OCI-LY3 (cell line): Measurements from ENCODE around the gene PGA4.
"Not testable (repeated sequence)": the region's sequence is repeated elsewhere in the genome, so short reads cannot be mapped to it uniquely, and the experiment has no call there.

Source experiments
- H2AFZ ChIP-seq: fragments of 200-600, 300-600 bp; shearing (Covaris generic); 2 replicates; pipeline ENCODE4 v1.6.0; 2014; ENCODE audit warnings: antibody characterized with exemption, low read depth, low read length
- H3K27ac ChIP-seq: fragments of 200-600, 300-600 bp; sonication (generic); 2 replicates; pipeline ENCODE4 v1.5.1; 2014; ENCODE audit warnings: mild to moderate bottlenecking, low read length, moderate library complexity, mixed read lengths
- H3K27me3 ChIP-seq: fragments of 200-600, 300-600 bp; sonication (generic); 2 replicates; pipeline ENCODE4 v1.6.1; 2014; ENCODE audit warnings: low read depth, low read length, mixed read lengths
- H3K36me3 ChIP-seq: fragments of 200-600, 300-600 bp; sonication (generic); replicated peaks from 2 replicates; pipeline ENCODE3; 2014; ENCODE audit warnings: low read depth, low read length, mixed read lengths
- H3K4me1 ChIP-seq: fragments of 300-600, 200-600 bp; sonication (generic); 2 replicates; pipeline ENCODE4 v1.6.1; 2014; ENCODE audit warnings: low read length, mixed read lengths
- H3K4me2 ChIP-seq: fragments of 200-600, 300-600 bp; sonication (generic); 2 replicates; pipeline ENCODE4 v1.6.1; 2014; ENCODE audit warnings: low read length, mixed read lengths
- H3K4me3 ChIP-seq: fragments of 300-600, 200-600 bp; sonication (generic); 2 replicates; pipeline ENCODE4 v1.5.1; 2014; ENCODE audit warnings: antibody characterized with exemption, mild to moderate bottlenecking, low read length, moderate library complexity
- H3K79me2 ChIP-seq: fragments of 300-600, 200-600 bp; shearing (Covaris generic); 2 replicates; pipeline ENCODE4 v1.6.1; 2014; ENCODE audit warnings: mild to moderate bottlenecking, low read length, mixed read lengths
- H3K9ac ChIP-seq: fragments of 300-600, 200-600 bp; shearing (Covaris generic); 2 replicates; pipeline ENCODE4 v1.6.0; 2014; ENCODE audit warnings: mild to moderate bottlenecking, low read length, moderate library complexity
- H3K9me3 ChIP-seq: fragments of 200-600, 300-600 bp; shearing (Covaris generic); 2 replicates; pipeline ENCODE4 v1.6.1; 2014; ENCODE audit warnings: low read length, mixed read lengths; ENCODE audit not compliant: insufficient read depth
- H4K20me1 ChIP-seq: fragments of 200-600, 300-600 bp; sonication (generic); 2 replicates; pipeline ENCODE4 v1.6.1; 2016; ENCODE audit warnings: low read length, mixed read lengths; ENCODE audit not compliant: insufficient read depth
- EZH2phosphoT487 ChIP-seq: fragments of 200-600 bp; shearing (Covaris generic); IDR thresholded peaks from 2 replicates; pipeline ENCODE4 v1.6.1; 2018; ENCODE audit warnings: antibody characterized with exemption, mixed run types, low read depth
- TF ChIP-seq, protein P1 (sequence below): fragments of 200-600, 300-600 bp; sonication (generic); IDR thresholded peaks from 2 replicates; pipeline ENCODE4 v1.5.1; 2014; ENCODE audit warnings: antibody characterized with exemption, low read length, low read depth

The PGA4 gene

DNA sequence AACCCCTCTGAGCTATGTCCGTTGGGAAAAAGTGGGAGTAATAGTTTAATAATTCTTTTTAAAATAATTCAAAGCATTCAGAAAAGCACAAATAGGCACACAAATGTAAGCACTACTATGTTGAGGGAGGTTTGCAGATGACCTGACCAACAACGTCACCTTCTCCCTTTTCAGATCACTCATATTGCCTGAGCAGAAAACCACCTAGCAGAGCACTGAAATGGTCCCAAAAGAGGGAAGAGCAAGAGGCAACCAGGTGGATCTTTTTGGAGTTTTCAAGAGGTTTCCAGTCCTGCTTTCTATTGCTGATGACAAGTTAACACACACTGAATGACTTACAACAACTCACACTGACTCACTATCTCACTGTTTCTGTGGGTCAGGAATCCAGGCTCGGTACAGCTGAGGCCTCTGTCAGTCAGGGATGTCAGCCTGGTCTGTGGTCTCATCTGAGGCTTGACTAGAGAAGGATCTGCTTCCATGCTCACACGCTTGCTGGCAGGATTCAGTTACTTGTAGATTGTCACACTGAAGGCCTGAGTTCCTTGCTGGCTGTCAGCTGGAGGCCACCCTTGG, 23.1 kb upstream of the PGA4 start:
- no peak overlapping the region for H2AFZ ChIP-seq
- no peaks in the 10 kb centered on the region for H3K4me1 ChIP-seq
- no peaks in the 10 kb centered on the region for H3K36me3 ChIP-seq
- H3K9ac ChIP-seq, result no peak overlapping the region
- no peak overlapping the region for H3K4me2 ChIP-seq
- no peaks in the 10 kb centered on the region for H3K9me3 ChIP-seq
- no peak overlapping the region for H3K4me3 ChIP-seq
- H4K20me1 ChIP-seq, result no peaks in the 10 kb centered on the region
- TF ChIP-seq, protein P1, sequence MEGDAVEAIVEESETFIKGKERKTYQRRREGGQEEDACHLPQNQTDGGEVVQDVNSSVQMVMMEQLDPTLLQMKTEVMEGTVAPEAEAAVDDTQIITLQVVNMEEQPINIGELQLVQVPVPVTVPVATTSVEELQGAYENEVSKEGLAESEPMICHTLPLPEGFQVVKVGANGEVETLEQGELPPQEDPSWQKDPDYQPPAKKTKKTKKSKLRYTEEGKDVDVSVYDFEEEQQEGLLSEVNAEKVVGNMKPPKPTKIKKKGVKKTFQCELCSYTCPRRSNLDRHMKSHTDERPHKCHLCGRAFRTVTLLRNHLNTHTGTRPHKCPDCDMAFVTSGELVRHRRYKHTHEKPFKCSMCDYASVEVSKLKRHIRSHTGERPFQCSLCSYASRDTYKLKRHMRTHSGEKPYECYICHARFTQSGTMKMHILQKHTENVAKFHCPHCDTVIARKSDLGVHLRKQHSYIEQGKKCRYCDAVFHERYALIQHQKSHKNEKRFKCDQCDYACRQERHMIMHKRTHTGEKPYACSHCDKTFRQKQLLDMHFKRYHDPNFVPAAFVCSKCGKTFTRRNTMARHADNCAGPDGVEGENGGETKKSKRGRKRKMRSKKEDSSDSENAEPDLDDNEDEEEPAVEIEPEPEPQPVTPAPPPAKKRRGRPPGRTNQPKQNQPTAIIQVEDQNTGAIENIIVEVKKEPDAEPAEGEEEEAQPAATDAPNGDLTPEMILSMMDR, result no peak
- no peak for TF ChIP-seq EZH2phosphoT487
- no peaks in the 10 kb centered on the region for H3K79me2 ChIP-seq
- H3K27me3 ChIP-seq, result peaks cover 13% of the 10 kb centered on the region
- no peak overlapping the region for H3K27ac ChIP-seq

DNA sequence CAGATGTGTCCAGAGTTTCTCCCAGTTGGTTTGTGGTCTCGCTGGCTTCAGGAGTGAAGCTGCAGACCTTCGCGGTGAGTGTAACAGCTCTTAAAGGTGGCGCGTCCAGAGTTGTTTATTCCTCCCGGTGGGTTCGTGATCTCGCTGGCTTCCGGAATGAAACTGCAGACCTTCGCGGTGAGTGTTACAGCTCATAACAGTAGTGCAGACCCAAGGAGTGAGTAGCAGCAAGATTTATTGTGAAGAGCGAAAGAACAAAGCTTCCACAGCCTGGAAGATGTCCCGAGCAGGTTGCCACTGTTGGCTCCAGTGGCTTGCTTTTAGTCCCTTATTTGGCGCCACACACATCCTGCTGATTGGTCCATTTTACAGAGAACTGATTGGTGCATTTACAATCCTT, 20.7 kb upstream of the PGA4 start:
- no peak overlapping the region for H3K27ac ChIP-seq
- no peak overlapping the region for H2AFZ ChIP-seq
- no peak overlapping the region for H3K4me3 ChIP-seq
- no peaks in the 10 kb centered on the region for H3K79me2 ChIP-seq
- TF ChIP-seq, protein P1, result no peak
- no peak for TF ChIP-seq EZH2phosphoT487
- H3K4me2 ChIP-seq, result no peak overlapping the region
- H3K9ac ChIP-seq, result no peak overlapping the region
- H3K9me3 ChIP-seq, result no peaks in the 10 kb centered on the region
- no peaks in the 10 kb centered on the region for H4K20me1 ChIP-seq
- H3K4me1 ChIP-seq, result no peaks in the 10 kb centered on the region
- no peaks in the 10 kb centered on the region for H3K36me3 ChIP-seq
- peaks cover 5% of the 10 kb centered on the region; the same call in 1 of the 2 replicates for H3K27me3 ChIP-seq

DNA sequence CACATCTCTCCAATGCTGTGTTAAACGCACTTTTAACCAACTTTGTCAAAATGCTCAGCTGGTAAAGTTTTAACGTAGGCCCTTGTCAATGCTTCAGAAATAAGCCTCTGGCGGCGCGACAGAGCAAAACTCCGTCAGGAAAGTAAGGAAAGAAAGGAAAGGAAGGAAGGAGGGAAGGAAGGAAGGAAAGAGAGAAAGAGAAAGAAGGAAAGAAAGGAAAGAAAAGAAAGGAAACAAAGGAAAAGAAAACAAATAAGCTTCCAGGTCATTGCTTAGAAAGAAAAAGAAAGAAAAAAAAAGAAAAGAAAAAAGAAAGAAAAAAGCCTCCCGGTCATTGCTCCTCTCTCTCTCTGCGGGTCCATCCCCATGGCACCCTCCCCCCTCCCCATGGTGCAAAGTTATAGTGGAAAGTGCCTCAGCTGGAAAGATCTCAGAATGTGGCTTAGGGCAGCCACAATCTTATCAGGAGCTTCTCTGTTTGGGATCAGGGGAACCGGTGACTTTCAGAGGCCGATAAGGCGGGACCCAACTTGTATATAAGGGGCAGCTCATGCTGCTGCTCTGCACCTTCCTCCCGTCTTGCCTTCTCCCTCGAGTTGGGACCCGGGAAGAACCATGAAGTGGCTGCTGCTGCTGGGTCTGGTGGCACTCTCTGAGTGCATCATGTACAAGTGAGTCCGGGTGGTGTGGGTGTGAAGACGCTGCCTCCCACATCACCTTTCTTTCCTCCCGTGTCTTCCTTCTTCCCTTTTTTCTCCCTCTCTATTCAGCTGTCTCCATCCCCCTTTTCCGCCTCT, 19.0 kb upstream of the PGA4 start, which contains the start of gene PGA3:
Gene PGA3, plus strand, starts transcription at position 566 of the 797 bp plus-strand sequence. Its CDS starts 50 bp downstream, at position 616.
- not testable (repeated sequence) for H3K9me3 ChIP-seq, H3K4me2 ChIP-seq, H3K27ac ChIP-seq, H3K36me3 ChIP-seq, H2AFZ ChIP-seq, H3K27me3 ChIP-seq, H3K4me3 ChIP-seq, H3K4me1 ChIP-seq, H3K79me2 ChIP-seq, H4K20me1 ChIP-seq, H3K9ac ChIP-seq

DNA sequence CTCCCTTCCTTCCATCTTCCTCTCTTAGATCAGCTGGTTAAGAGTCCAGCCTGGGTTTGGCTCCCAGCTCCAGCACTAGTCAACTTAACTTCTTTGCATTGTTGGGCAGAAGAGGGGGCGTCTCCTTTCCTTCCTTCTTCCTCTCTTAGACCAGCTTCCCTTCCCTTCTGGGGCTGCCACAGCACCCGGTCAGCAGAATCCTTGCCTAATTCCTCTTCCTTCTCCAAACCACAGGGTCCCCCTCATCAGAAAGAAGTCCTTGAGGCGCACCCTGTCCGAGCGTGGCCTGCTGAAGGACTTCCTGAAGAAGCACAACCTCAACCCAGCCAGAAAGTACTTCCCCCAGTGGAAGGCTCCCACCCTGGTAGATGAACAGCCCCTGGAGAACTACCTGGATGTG, 18.3 kb upstream of the PGA4 start:
- H3K4me2 ChIP-seq, H2AFZ ChIP-seq, H3K9ac ChIP-seq, H3K9me3 ChIP-seq, H3K4me1 ChIP-seq, H3K4me3 ChIP-seq, H3K27ac ChIP-seq, H3K79me2 ChIP-seq, H4K20me1 ChIP-seq, H3K27me3 ChIP-seq, H3K36me3 ChIP-seq: not testable (repeated sequence)

DNA sequence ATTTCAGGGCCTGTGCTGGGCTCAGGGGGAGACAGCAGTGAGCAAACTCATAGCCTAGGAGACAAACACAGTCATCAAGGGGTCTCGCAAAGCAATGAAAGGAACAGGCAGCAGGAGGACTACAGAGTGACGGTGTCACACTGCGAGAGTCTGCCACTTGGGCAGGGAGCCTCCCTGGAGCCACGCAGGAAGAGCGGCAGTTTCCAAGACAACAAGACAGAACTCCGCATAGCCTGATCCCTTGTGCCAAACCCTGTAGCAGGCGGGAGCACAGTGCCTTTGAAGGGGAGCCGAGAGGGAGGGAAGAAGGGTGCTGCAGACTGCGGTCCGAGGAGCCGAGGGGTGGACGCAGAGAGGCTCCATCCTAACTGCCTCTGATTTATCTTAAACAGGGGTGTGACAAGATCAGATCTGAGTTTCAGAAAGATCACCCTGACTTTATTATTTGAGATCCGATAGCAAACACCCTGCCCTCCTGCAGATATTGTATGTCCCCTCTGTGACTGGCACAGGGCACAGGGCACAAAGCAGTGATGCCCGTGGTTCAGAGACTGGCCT, 17.6 kb upstream of the PGA4 start:
- H3K4me3 ChIP-seq, H3K27ac ChIP-seq, H3K27me3 ChIP-seq, H3K9me3 ChIP-seq, H3K36me3 ChIP-seq, H3K79me2 ChIP-seq, H3K4me1 ChIP-seq, H3K9ac ChIP-seq, H4K20me1 ChIP-seq, H2AFZ ChIP-seq, H3K4me2 ChIP-seq: not testable (repeated sequence)

DNA sequence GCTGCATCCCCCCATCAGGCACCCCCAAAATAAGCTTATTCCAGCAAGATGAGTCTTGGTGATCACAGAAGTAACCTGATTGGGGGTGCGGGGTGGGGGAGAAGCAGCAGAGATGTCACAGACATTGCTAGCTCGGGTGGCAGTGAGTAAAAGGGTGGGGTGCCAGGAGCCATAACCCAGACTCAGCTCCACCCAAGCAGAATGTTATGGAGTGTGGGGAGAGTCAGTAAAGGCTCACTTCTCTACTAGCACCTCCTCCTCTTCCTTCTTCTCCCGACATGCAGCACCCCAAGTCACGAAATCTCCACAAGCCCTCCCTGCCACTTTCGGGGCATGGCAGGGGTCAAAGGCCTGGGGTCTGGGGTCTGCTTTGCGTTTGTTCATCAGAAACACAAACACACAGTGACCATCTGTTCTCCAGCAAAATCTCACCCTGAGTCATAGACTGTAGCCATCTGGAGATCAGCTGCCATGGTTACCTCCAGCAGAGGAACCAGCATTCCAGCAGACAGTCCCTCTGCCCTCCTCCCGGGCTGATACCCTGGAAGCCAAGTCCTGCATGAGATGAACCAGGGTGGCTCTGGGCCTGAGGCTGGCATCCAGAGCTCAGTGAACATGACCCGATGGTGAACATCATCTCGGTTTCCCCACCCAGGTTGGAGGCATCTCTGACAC, 14.4 kb upstream of the PGA4 start:
- H3K9ac ChIP-seq, H3K4me1 ChIP-seq, H3K9me3 ChIP-seq, H3K4me3 ChIP-seq, H2AFZ ChIP-seq, H3K36me3 ChIP-seq, H3K27ac ChIP-seq, H4K20me1 ChIP-seq, H3K79me2 ChIP-seq, H3K4me2 ChIP-seq, H3K27me3 ChIP-seq: not testable (repeated sequence)

DNA sequence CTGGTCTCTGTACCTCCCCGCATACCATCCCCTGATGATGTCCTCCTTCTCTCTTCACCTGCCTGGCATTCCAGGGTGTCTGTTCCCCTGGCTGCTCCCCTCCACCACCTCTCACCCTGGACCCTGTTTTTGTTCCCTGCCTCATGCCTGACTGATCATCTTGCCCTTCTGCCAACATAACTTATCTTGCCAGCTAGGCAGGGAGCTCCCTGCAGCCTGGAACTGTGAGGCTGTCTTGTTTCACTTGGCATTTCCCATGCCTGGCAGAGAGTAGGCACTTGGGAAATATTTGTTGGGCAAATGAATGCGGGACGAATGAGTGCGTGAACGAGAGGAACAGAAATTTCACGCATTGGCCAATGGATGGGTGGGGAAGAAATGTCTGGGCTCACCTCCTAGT, 11.5 kb upstream of the PGA4 start:
- not testable (repeated sequence) for H3K79me2 ChIP-seq, H3K4me3 ChIP-seq, H3K9me3 ChIP-seq, H3K27ac ChIP-seq, H3K36me3 ChIP-seq, H3K9ac ChIP-seq, H3K4me2 ChIP-seq, H4K20me1 ChIP-seq, H2AFZ ChIP-seq, H3K4me1 ChIP-seq, H3K27me3 ChIP-seq
